ENCODE data around the gene FCRL4. TPM values are rescaled to one million over a fixed set of nuclear protein-coding genes. Genes with fewer than 3 reads are reported as not detected.

The FCRL4 gene
- total and polyA plus RNA-seq, 2 of the 13 experiments (the other 11 are each of a cell fraction or from before 2014, with no cell fraction given): not detected

DNA sequence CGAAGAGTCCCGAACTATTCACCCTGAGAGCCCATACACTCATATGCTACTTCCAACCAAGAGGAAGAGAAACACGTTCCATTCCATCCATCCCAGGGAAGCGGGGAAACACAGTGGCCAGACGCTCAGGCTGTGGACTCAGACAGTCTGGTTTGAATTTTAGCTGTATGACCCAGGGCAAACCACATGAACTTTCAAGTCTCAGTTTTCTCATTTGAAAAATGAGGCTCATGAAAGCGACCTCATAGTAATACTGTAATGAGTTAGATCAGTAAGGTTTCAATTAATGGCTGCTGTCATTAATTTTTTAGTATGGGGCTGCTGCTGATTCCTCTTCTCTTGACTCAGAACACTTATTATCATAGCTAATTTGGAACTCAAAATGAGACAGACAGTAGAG is 1.5 kb downstream of the FCRL4 start (continued):
- TF ChIP-seq MBNL3 (CRISPR knock-in tag; conservative IDR thresholded peaks at IDR 0.05) (no peak), FOXA3 (CRISPR knock-in tag; IDR thresholded peaks at IDR 0.05) (no peak), SALL2 (CRISPR knock-in tag; IDR thresholded peaks at IDR 0.05) (no peak), NR3C1 (CRISPR knock-in tag; IDR thresholded peaks at IDR 0.05) (no peak), HMGA1 (CRISPR knock-in tag; conservative IDR thresholded peaks at IDR 0.05) (no peak), ASH2L (IDR thresholded peaks at IDR 0.05; ENCODE audit: insufficient read length, low read depth, low read length) (no peak), CC2D1A (CRISPR knock-in tag; IDR thresholded peaks at IDR 0.05) (no peak), ZNF160 (CRISPR knock-in tag; IDR thresholded peaks at IDR 0.05) (no peak)
- TF ChIP-seq, protein P1, sequence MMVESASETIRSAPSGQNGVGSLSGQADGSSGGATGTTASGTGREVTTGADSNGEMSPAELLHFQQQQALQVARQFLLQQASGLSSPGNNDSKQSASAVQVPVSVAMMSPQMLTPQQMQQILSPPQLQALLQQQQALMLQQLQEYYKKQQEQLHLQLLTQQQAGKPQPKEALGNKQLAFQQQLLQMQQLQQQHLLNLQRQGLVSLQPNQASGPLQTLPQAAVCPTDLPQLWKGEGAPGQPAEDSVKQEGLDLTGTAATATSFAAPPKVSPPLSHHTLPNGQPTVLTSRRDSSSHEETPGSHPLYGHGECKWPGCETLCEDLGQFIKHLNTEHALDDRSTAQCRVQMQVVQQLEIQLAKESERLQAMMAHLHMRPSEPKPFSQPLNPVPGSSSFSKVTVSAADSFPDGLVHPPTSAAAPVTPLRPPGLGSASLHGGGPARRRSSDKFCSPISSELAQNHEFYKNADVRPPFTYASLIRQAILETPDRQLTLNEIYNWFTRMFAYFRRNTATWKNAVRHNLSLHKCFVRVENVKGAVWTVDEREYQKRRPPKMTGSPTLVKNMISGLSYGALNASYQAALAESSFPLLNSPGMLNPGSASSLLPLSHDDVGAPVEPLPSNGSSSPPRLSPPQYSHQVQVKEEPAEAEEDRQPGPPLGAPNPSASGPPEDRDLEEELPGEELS (CRISPR knock-in tag; IDR thresholded peaks at IDR 0.05): no peak

- in situ Hi-C loops (cut with HindIII; ENCODE audit: extremely low pct_ligation_motif_present, low pct_unique_long_range_greater_than_20kb) (no loop called here), intact Hi-C loops (cut with micrococcal nuclease; ENCODE audit: unreplicated experiment) (no loop called here)
- Histone ChIP-seq H2AFZ (ENCODE audit: low read length) (no peak overlapping the region), H3K4me2 (ENCODE audit: low read depth, low read length) (no peak overlapping the region), H3K79me2 (ENCODE audit: insufficient read depth, low read length) (no peaks in the 10 kb centered on the region), H3K36me3 (replicated peaks in 1 of 2; ENCODE audit: control insufficient read depth in 1 of 2, insufficient read depth in 2 of 2, low read length in 2 of 2) (no peaks in the 10 kb centered on the region), H3K4me1 (ENCODE audit: insufficient read depth, low read length) (no peaks in the 10 kb centered on the region), H4K20me1 (ENCODE audit: insufficient read depth, low read length) (no peaks in the 10 kb centered on the region), H3K27me3 (ENCODE audit: control insufficient read depth in 1 of 2, insufficient read depth in 2 of 2, low read length in 2 of 2) (no peaks in the 10 kb centered on the region), H3K4me3 (replicated peaks in 1 of 3; ENCODE audit: insufficient read depth in 1 of 3, low read depth in 2 of 3, low read length in 3 of 3) (no peak overlapping the region), H3K9me3 (ENCODE audit: low read length) (no peaks in the 10 kb centered on the region), H3K9ac (ENCODE audit: insufficient read depth, low read depth, low read length) (no peak overlapping the region), H3K27ac (ENCODE audit: extremely low read length, insufficient read depth, low read length) (no peak overlapping the region)
- ChIA-PET POLR2A (no interaction called here), CTCF (ENCODE audit: low intra/inter-chr PET ratio, low total read pairs) (no interaction called here)
- FAIRE-seq (no peak), ATAC-seq (no peak), DNase-seq (ENCODE audit: low spot score) (no peak)
- no TSS peak for BruUV-seq (replicated peaks)
- 0% methylated on average over 2 of the region's 2 CpGs for WGBS (ENCODE audit: low lambda C conversion rate)
- TF ChIP-seq ZNF737 (CRISPR knock-in tag; IDR thresholded peaks at IDR 0.05; ENCODE audit: borderline replicate concordance) (no peak), SNAPC2 (CRISPR knock-in tag; IDR thresholded peaks at IDR 0.05) (no peak), ZNF225 (CRISPR knock-in tag; IDR thresholded peaks at IDR 0.05) (no peak), HDAC2 (CRISPR knock-in tag; IDR thresholded peaks at IDR 0.05) (no peak), ARID2 (CRISPR knock-in tag; IDR thresholded peaks at IDR 0.05; ENCODE audit: borderline replicate concordance) (no peak), CENPT (CRISPR knock-in tag; IDR thresholded peaks at IDR 0.05; ENCODE audit: low read depth) (no peak), ZNF678 (CRISPR knock-in tag; IDR thresholded peaks at IDR 0.05) (no peak), PAWR (CRISPR knock-in tag; IDR thresholded peaks at IDR 0.05; ENCODE audit: borderline replicate concordance) (no peak), ERF (CRISPR knock-in tag; IDR thresholded peaks at IDR 0.05) (no peak), RFX1 (IDR thresholded peaks at IDR 0.05) (no peak), MATR3 (CRISPR knock-in tag; IDR thresholded peaks at IDR 0.05) (no peak)
- TF ChIP-seq, protein P2, sequence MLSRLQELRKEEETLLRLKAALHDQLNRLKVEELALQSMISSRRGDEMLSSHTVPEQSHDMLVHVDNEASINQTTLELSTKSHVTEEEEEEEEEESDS (CRISPR knock-in tag; IDR thresholded peaks at IDR 0.05; ENCODE audit: borderline replicate concordance): no peak
- TF ChIP-seq, protein P3, sequence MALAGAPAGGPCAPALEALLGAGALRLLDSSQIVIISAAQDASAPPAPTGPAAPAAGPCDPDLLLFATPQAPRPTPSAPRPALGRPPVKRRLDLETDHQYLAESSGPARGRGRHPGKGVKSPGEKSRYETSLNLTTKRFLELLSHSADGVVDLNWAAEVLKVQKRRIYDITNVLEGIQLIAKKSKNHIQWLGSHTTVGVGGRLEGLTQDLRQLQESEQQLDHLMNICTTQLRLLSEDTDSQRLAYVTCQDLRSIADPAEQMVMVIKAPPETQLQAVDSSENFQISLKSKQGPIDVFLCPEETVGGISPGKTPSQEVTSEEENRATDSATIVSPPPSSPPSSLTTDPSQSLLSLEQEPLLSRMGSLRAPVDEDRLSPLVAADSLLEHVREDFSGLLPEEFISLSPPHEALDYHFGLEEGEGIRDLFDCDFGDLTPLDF (CRISPR knock-in tag; IDR thresholded peaks at IDR 0.05): no peak
Measured at GRCh38 chr1:157595356-157595755, 2.5 kb downstream of the FCRL4 start.
